NCI-H128 (cell line): ENCODE data around the gene BID.

Experiments
- DNase-seq: peaks from one replicate; lab custom pipeline; 2025; ENCODE audit not compliant: unreplicated experiment; lab: John Stamatoyannopoulos, UW

BID gene

DNA sequence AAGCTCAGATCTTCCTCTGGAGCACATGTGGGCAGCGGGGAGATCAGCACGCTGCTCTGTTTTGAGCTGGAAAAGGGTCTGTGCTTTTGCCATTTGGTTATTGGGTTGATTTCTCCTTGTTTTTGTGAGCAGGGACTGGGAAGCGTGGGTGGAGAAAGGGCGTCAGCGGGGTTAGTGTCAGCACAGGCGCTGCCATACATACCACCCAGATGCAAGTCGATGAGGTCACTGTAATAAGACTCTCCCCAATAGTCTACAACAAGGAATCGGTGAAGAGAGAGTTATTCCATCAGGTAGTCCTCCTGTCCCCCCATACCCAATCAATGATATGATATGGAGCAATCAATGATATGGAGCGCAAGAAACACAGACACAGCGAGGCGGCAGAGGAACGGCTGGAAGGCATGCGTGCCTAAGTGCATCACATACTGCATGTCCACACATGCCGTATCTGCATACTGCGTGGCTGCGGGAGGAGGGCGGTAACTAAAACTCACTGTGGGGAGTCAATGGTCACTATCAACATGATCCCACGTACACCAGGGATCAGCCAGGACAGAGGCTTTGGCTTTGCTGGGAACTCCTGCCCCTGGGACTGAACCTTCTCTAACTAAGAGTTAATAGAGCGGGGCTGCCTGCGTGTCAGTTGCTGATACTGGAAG lies 29.5 kb upstream of the BID start:
- DNase-seq, result no peak

DNA sequence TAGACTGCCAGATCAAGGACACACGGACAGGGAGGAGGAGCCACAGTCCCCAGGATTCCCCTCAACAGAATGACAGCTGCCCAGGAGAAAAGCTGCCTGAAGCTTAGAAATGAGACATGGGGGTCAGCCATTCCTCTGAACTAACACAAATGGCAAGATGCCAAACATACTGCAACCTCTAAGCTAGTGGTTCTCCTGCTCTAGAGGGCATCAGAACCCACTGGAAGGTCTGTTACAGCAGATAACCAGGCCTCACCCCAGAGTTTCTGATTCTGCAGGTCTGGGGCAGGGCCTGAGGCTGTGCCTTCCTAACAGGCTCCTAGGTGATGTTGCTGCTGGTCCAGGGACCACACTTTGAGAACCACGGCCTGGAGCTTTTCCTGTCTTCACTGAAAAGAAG lies 28.6 kb upstream of the BID start:
- no peak for DNase-seq

DNA sequence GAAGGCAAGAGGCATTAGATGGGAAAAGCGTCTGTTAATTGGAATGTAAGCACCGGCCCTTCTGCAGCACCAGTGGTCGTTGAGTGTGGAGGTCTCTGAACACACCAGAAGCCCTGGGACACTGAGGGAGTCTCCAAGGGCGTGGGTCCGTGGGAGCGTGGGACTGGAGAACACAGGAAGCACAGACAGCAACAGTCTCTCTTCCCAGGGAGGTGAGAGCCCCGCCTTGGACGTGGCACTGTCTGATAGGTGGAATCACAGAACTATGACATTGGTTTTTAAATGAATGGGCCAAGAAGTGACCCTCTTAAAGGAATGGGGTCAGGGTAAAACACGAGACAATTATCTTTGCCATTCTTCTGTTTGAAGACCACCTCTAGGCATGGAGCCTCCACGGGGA lies 28.1 kb upstream of the BID start:
- DNase-seq, result no peak

DNA sequence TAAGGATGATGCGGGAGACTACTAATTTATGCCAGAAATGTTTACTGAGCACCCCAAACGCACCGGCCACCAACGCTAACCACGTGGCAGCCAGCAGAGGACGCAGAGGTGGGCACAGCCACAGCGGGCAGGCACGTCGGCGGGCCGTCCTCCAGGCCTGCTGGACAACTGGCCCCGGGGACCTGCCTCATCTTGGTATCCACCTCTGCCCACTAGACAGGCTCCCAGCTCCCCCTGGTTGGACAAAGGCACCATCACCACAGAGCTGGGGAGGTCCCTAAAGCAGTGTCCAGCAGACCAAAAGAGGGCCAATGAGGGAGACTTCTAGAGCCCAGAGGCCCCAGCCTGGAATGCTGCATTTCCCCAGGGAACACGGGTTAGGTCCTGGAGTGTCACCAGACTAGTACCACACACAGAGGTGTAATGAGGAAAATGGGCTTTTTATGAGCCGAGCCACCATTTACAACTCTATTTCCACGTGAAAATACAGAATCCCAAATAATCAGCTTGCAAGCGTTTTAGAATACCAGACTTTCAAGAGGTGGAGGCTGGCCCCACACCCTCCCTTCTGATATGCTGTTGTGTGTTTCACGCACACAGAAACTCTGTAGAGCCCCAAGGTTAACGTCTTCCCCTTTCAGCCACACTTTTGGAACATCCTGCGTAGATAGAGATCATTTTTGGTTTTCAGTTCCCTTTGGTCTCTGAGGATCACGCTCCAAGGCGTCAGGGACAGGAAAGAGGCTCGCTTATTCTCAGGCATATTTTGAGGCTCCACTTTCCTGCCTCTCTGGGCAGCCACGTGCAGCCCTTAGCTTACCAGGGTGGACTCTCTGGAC lies 23.7 kb upstream of the BID start:
- no peak for DNase-seq

DNA sequence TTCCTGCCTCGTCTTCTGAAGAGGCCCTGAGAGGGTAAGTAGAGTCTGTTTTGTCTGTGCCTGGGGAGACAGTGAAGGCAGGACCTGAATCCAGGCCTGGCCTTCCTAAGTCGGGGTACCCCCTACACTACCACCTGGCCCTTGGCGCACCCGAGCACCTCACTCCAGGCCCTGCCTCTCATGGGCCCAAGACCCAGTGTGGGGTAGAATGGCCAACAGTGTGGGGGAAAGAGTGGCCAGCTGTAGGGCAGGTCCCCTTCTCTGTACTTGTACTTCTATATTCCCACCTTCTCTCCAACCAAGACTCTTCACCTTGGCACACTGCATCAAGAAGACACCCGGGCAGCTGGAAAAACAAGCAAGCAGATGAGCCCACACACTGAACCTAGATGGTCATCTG lies 22.4 kb upstream of the BID start:
- no peak for DNase-seq

DNA sequence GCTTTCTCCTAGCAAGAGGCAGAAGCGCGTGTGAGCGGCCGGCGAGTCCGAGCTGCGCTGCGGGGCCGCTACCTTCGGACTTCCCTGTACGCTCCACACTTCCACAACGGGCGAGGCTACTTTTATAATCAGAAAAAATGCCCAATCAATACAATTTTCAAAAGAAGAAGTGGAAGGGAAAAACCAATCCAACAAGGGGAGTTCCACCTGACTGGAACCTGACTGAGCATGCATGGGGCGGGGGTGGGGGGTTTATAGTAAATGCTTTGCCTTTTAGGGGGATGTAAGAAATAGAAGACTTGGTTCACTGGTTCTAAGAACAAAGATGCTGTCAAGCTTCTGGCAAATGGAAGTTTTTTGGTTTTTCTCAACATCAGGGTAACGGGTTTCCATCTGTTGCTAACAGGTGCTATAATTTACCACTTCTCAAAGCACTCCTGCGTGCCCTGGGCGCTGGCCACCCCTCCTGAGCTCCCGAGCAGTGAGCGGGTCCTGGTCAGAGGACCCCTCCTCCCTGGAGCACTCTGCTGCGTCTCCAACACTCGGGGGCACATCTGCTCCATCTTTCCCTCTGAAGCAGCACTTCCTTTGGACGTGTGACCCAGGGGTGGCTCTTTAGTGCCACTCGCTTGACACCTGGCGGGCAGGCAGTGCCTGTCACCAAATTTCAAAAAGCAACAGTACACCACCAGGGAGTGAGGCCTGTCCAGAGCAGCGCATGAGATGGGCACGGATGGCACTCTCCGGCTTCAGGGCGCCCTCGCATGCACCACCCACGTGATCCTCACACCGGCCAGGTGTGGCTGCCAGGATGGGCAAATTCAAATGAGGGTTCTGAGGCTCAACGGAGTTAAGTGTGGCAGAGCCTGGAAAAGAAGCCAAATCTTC lies 21.6 kb upstream of the BID start:
- DNase-seq, result no peak

DNA sequence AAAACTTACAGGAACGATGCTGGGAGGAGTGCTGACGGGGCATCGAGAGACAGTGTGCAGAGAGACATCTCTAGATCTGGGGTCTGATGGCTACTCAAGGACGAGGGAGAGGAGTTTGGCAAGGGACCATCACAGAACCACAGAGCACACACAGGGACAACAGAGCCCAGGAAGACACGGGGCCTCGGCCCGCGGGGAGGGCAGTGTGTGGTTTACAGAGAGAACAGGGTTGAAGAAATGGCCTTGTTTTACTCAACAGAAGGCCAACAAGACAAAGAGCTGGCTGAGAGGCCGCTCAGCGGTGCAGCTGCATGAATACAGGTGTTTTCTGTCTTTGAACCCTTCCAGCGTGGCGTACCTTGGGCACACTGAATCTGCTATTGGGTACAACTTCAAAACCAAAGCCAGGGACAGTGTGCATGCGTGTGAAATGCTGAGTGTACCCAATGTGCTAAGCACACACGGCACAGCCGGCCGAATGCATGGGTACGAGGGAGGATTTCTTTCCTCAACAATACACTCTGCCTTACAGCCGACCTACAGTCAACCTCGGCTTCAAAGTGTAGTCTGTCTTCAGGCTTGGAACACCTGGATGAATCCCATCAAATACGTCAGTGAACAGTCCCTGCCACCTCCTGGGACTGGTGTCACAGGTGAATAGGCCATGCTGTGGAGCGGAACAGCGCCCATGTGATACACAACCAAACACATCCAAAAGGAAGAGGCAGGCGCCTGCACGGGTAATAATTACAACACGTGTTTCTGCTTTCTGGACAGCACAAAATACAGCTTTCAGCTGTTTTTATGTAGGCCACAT lies 20.7 kb upstream of the BID start:
- no peak for DNase-seq

DNA sequence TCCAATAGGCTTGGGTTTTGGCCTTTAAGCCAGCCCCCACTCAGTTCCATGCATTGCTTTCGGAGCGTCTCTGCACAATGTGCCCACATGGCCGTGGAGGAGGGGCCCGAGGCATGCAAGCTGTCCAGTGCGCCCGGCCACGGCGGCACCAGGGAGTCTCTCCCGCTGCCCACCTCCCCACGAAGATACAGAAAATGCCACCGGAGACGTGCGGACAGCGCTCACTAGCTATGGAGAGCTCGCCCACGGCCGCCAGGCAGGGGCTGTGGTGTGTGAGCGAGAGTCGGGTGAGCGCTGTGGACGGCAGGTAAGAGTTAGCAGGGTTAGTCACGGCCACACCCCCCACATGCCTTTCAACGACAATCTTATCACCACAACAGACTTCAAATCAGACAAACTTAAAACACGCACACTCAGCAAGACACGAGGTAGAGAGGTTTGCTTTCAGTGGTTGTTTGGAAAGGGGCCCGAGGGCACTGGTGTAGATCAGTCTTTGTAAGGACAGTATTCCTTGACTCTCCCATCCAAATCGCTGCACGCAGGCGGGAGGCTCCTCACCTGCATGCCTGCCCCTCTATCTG lies 18.7 kb upstream of the BID start:
- no peak for DNase-seq

DNA sequence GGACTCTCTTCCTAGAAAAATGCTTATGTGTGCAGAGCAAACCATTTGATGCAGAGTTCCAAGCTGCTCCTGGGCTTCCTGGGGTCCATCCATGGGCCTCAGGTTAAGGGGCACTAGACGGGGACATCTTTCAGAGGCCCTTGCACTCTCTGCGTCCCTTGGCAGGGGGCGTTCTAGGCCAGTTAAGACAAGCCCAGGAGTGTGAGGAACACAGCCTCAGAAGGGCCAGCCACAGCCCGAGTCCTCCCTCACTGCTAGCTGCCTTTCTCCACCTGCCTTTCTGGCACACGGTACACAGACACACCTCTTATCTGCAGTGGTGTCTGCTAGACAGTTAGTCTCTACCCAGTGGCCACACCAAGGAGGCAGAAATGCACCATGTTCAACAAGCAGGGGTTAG lies 18.0 kb upstream of the BID start:
- DNase-seq, result no peak

DNA sequence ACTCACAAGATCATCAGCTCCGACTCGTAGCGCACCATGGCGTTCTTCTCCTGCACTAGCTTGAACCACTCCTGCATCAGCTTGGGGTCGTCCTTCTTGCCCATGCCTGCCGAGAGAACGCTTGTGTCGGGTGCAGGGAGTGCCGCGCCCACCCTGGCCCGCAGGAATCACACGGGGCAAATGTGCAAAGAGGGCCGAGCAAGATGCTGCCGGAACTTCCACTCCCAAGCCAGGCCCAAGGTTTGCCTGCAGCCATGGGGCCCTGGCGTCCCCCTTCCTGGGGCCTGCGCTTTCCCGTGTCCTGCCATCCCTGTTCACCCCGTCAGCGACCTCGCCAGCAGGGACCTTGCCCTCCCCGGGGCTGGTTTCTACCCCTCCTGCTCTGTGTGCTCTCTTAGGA lies 16.9 kb upstream of the BID start:
- DNase-seq, result no peak

DNA sequence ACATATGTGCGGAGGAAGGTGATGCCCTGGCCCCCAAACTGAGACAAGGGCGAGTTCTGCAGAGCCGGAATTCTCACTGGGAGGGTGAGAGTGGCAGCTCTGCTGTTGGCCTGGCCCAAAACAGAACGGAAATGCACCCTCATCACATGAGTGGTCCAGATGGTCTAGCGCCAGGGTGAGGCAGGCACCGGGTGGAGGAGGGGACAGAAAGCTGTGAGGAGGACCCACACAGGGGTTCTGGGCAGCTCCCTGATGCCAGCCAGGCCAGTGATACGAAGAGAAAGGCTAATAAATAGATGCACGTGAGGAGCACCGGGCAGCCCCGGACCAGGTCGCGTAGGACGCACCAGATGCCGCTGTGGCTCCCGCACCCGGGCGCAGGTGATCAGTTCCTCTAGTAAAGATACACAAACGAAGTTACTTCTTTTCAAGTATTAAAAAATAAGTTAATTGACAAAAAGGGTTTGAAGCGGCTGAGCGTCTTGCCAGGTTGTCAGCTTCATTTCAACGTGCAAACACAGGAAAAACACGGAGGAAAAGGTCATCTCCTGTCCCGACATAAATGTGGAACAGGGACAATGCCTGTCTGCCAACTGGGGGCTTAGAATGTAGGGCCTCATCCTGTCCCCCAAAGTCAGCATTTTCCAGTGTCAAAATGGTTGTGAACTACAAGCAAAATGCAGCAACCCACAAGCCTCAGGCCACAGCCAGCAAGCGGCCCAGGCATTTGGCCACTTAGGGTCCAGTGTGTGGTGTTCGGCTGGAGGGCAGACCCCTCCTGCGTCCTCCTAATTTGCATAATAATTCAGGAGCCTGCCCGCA lies 15.3 kb upstream of the BID start:
- DNase-seq, result no peak

DNA sequence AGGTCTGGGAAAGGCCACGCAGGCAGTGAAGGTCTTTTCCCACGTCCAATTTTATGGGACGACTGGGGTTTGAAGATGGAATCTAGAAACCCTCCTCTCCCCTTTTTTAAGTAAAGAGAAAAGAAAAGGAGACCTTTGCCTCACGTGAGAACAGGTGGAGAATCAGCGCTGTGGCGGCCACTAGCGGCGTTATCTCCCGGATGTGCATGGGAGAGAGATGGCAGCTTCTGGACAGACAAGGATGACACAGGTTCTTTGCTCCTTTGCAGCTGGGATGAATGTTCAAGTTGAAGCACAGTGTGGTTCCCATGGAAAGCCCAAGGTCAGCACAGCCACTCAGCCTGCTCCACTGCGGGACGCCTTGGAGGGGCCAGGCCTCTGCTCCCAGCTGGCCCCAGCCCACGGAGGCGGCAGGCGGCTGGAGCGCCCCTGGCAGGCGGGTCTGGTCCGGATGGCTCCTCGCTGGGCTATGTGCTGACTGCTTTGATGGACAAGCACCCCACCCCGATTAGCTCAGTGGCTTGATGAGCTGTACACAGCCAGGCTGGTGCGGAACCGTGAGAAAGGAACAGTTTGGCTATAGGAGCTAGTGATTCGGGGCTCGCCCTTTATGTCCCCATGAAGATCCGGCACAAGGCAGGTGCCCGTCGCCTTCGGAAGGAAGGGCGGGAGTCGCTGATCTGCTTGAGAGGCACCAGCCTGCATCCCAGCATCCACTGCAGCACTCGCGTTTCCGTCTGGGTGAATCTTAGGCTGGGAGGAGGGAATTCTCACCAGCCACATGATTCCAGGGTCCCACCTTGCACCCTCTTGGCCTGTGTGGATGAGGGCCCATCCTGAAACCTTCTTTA lies 14.5 kb upstream of the BID start:
- DNase-seq, result no peak

DNA sequence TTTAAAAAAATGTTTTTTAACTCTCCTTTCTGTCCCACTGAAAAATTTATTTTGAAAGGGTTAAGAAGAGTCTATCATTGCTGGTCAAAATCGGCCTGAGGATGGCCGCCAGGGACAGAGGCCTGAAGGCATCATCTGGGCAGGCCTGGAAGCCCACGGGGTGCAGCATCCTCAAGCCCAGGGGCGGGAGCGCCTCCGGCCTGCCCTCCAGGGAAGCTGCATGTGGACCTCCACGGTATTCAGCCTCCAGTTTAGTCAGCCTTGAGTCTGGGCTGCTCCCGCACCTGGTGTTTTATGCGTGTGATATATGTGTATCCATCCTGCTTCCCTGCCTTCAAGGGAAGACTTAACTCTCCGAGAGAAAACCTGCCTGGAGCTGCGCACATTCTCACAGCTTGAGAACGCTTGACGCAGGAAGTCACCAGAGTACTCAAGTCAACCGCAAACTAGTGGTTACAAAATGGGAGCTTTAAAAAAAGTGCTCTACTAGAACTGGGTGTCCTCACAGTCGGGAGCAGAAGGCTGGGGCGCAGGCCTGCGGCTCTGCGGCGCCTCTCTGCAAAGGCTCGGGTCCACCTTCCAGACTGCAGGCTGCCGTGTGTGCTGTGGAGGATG lies 13.6 kb upstream of the BID start:
- no peak for DNase-seq

DNA sequence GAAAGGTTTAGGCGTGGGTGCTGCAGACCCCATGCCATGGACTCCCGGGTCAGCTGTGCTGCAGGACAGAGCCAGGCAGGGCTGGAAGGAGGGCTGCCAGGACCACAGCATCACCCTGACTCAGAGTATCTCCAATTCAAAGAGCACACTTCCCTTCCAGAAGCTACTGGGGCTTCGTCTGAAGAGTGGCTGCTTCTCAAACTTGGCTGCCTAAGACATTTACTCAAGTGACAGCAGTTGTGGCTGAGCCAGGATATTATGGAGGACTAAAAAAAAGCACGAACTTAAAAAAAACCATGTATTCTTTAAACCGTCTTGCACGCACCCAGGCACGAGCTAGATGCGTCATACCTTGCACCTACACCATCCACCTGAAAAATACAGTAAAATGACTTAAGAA lies 13.0 kb upstream of the BID start:
- no peak for DNase-seq

DNA sequence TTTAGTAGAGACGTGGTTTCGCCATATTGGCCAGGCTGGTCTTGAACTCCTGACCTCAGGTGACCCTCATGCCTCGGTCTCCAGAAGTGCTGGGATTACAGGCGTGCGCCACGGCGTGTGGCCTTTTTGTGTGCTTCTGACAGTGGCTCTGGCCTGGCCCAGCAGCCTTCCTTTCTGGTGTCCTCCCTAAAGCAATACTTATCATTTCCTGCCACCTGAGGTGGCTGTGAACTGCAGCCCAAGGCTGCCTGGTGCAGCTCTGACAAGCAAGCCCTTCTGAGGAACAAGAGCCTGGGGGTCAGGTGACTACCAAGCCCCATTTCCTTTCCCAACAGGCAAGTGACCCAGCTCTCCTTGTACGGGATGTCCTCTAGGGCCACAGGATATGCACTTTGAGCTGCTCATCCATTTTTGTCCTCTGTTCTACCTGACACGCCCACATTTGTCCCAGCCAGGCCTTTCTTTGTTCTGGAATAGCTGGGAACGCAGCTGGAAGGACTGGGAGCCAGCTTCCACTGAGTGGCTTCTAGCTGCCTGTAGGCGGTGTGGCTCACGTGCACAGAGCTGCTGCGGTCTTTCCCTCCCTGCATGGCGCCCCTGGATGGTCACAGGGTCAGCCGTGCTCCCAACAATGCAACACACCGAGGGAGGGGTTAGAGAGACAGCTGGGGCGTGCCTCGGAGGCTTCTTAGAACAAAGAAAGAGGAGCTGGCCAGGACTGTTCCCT lies 12.3 kb upstream of the BID start:
- no peak for DNase-seq

DNA sequence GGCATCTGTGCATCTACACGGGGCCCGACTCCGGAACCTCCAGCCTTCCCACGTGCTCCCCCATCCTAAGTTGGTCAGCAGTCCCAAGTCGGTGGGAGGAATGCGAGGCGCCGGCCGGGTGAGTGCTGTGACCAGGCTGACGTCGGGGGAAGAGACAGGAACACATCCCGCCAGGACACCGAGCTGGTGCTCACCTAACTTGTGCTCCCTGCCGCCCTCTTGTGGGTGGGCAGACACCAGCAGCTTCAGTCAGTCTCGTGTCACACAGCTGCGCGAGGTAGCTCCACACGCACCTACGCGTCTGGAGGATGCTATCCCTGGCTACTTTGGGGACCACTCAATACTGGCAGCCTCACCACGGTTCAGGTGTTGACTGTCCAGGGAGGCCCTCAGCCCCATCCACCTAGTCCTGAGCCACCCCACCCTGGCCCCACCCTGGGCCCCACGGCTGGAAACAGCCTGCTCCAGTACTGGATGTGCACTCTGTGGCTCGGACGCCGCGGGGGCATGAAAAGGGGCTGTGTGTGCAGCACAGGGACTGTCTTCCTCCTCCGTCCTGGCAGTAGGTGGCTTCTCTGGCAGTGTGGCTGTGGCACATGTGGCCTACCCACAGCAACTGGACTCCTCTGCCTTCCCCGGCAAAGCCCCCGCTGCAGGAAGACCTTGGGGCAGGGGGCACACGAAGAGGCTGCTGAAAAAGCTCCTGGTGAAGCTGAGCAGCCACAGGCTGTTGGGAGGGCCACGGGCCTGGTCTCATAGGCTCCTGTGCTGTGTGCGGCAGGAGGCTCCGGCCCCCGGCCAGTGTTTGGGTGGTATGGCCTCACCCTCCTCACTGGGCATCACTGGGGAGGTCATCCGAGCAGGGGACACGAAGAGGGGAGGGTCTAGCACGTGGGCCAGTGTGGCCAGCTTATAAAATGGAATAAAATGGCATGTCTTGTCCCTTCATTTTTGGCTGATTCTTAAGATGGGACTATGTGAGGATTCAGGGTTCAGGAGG lies 11.2 kb upstream of the BID start:
- no peak for DNase-seq

DNA sequence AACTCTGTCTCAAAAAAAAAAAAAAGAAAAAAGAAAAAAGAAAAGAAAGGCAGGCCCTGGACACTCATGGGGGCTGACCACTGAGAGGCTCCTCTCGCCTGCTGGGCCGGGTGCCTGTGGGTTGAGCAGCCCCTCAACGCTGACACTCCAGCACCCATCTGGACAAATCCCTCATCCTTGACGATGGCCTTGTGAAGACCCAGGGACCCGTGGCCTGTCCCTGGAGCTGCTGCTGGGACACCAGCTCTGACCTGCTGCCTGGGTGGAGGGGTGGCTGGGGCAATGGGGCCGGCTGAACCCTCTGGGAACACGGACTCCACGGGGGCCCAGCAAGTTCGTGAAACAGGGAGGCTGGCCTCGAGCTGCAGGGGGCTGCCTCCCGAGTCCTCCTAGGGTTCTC lies 10.5 kb upstream of the BID start:
- DNase-seq, result no peak
